Measurements from ENCODE around the gene UQCRQ.

DNA sequence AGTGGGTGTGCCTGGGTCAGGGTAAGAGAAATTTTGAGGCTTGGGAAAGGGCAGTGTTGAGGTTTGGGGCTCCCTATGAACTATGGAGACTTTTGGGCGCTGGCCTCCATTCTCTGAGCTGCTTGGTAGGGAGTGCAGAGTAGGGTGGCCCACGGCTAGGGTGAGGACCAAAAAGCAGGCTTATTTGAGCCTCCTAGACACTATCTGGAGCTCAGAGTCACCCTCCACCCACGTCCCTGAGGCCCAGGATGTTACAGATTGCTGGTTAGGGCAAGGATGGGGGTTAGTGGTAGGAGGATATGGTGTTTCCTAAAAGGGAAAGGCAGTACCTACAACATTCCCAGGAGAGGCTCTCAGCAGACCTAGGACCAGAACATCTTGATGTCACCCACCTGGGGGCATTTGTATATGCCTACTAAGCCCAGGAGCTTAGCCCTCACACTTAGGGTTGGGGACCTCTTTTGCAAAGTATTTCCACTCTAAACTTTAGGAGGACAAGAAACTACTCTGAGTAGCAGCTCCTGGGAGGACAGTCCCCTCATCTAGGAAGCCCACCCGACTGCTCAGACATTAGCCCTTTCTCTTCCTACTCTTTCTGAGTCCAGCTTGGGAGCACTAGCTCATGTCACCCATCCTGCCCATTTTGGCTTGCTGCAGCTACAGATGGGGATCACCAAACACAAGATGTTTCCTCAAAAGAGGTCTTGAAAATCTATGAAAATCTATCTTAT, 38.3 kb upstream of the UQCRQ start:
- TF ChIP-seq, protein P1, sequence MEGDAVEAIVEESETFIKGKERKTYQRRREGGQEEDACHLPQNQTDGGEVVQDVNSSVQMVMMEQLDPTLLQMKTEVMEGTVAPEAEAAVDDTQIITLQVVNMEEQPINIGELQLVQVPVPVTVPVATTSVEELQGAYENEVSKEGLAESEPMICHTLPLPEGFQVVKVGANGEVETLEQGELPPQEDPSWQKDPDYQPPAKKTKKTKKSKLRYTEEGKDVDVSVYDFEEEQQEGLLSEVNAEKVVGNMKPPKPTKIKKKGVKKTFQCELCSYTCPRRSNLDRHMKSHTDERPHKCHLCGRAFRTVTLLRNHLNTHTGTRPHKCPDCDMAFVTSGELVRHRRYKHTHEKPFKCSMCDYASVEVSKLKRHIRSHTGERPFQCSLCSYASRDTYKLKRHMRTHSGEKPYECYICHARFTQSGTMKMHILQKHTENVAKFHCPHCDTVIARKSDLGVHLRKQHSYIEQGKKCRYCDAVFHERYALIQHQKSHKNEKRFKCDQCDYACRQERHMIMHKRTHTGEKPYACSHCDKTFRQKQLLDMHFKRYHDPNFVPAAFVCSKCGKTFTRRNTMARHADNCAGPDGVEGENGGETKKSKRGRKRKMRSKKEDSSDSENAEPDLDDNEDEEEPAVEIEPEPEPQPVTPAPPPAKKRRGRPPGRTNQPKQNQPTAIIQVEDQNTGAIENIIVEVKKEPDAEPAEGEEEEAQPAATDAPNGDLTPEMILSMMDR (IDR thresholded peaks at IDR 0.05) = no peak
- no peak for TF ChIP-seq POLR2A (IDR thresholded peaks at IDR 0.05)

All from heart left ventricle (tissue), 13 donors.